Activated T-helper 9 cell treated with anti-CD3 and anti-CD28 coated beads, Interleukin-2, amount 50 U/mL, for 16 hours (primary cell): ENCODE data around the gene MESP2.

ENCODE experiments used
- DNase-seq: peaks from one replicate; pipeline ENCODE4 v3.0.0-alpha.2; 2020; ENCODE audit warnings: low read depth

Gene MESP2

GRCh38 chr15:89802231-89802928 lies 26.2 kb downstream of the MESP2 start:
- no peak for DNase-seq

GRCh38 chr15:89802986-89803824 lies 27.1 kb downstream of the MESP2 start:
- DNase-seq, result no peak

- no peak for DNase-seq
Observed at GRCh38 chr15:89803941-89804800, 28.0 kb downstream of the MESP2 start.

GRCh38 chr15:89805241-89806209 lies 29.4 kb downstream of the MESP2 start:
- no peak for DNase-seq

GRCh38 chr15:89806210-89806558 lies 30.1 kb downstream of the MESP2 start:
- no peak for DNase-seq

- DNase-seq, result no peak
Observed at GRCh38 chr15:89806559-89807550, 30.7 kb downstream of the MESP2 start.

- DNase-seq, result no peak
Observed at GRCh38 chr15:89807689-89808088, 31.6 kb downstream of the MESP2 start.

- no peak for DNase-seq
Observed at GRCh38 chr15:89808160-89808870, 32.2 kb downstream of the MESP2 start.

GRCh38 chr15:89809093-89809786 lies 33.1 kb downstream of the MESP2 start:
- no peak for DNase-seq

- no peak for DNase-seq
Observed at GRCh38 chr15:89809787-89810148, 33.6 kb downstream of the MESP2 start.

- DNase-seq, result no peak
Observed at GRCh38 chr15:89810837-89811236, 34.7 kb downstream of the MESP2 start.

- DNase-seq, result no peak
Observed at GRCh38 chr15:89812011-89812846, 36.1 kb downstream of the MESP2 start.

GRCh38 chr15:89812847-89813320 lies 36.8 kb downstream of the MESP2 start:
- no peak for DNase-seq

GRCh38 chr15:89813381-89814111 lies 37.4 kb downstream of the MESP2 start:
- DNase-seq, result no peak

GRCh38 chr15:89814112-89814742 lies 38.1 kb downstream of the MESP2 start:
- DNase-seq, result no peak

GRCh38 chr15:89815769-89816168 lies 39.6 kb downstream of the MESP2 start:
- no peak for DNase-seq
